ENCODE results near the gene POLDIP2.

- TF ChIP-seq CTCF (IDR thresholded peaks at IDR 0.05) (no peak), POLR2A (IDR thresholded peaks at IDR 0.05) (no peak)
Observed at GRCh38 chr17:28391401-28391800, 34.1 kb upstream of the POLDIP2 start.
